ENCODE results near the gene DNLZ. TPM values are rescaled to one million over a fixed set of nuclear protein-coding genes. Genes with fewer than 3 reads are reported as not detected.
A peak's percentile ranks its signal among the peaks of the same experiment; 100 is the strongest.

The DNLZ gene
- total RNA-seq, 2 donors from 2014 or later, result 24.1 to 31.3 TPM

DNA sequence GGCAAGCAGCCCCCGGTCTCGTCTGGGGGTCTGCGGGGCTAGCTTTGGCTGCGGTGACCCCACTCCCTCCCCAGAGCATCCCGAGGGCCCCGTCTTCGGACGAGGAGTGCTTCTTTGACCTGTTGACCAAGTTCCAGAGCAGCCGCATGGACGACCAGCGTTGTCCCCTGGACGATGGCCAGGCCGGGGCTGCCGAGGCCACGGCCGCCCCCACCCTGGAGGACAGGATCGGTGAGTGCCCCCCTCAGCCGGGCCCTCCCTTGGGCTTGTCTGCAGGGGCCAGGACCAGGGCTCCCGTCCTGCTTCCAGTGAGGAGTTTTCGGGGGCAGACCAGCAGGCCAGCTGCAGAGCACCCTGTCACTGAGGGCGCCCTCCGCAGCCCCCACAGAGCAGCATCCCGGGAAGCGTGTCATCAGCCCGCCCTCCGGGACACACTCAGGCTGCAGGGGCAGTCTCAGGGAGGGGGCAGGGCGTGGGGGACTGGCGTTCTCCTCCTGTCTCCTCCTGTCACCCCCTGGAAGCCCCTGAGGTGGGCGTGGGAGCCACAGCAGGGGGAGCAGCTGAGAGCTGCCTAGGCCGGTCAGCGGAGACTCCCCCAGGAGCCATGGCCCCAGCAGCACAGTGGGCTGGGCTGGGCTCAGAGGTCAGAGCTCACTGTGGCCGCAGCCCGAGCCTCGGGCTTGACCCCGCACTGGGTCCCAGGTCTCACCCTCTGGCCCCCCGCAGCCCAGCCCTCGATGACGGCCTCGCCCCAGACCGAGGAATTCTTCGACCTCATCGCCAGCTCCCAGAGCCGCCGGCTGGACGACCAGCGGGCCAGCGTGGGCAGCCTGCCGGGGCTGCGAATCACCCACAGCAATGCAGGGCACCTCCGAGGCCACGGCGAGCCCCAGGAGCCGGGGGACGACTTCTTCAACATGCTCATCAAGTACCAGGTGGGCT, 7.7 kb downstream of the DNLZ start:
- intact Hi-C loops (cut with DNase I), result no loop called here
- Histone ChIP-seq H3K27ac (no peak overlapping the region), H3K4me1 (peaks cover 5% of the 10 kb centered on the region), H3K9me3 (no peaks in the 10 kb centered on the region), H3K27me3 (no peaks in the 10 kb centered on the region), H3K36me3 (replicated peaks in 1 of 2; ENCODE audit: insufficient read depth in 1 of 2, low read depth in 2 of 2) (no peaks in the 10 kb centered on the region), H3K4me3 (no peak overlapping the region)
- ATAC-seq (no peak), DNase-seq (no peak)
- WGBS, 2 donors, result 83 to 93% methylated on average over 3 to 53 of the region's 54 CpGs
- TF ChIP-seq POLR2A (IDR thresholded peaks at IDR 0.05) (no peak), CTCF (IDR thresholded peaks at IDR 0.05) (no peak)

DNA sequence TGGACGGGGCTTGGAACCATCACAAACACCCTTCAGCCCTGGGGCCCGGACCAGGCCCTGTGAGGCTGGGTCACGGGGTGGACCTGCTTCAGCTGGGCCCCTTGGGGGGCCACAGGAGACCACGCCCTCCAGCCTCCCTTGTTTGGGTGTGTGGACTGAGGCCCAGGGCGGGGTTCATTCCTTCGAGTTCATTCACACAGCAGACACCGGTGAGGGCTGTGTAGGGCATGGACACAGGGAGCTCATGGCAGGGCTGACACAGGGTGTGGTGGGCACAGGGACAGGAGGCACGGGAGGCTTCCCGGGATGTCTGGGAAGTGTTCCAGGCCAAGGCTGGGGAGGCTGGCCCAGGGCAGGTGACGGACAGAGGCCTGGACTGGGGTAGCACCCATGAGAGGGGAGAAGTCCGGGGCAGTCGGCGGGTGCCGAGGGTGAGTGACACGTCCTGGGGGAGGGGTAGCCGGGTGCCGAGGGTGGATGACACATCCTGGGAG, 8.9 kb downstream of the DNLZ start:
- ATAC-seq, result peak; percentile 13

GRCh38 chr9:136353757-136354488, 9.6 kb downstream of the DNLZ start:
- 73% methylated on average over 11 of the region's 13 CpGs; no CpG with 5 or more reads in 1 of the 2 donors for WGBS, 2 donors
- H3K27ac ChIP-seq, result no peak overlapping the region
- H3K36me3 ChIP-seq (replicated peaks in 1 of 2; ENCODE audit: insufficient read depth in 1 of 2, low read depth in 2 of 2), result no peaks in the 10 kb centered on the region
- peaks cover 5% of the 10 kb centered on the region for H3K4me1 ChIP-seq
- DNase-seq (no peak), ATAC-seq (no peak)
- no peaks in the 10 kb centered on the region for H3K27me3 ChIP-seq
- intact Hi-C loops (cut with DNase I), result no loop called here
- H3K4me3 ChIP-seq, result no peak overlapping the region
- TF ChIP-seq POLR2A (IDR thresholded peaks at IDR 0.05), result no peak
- TF ChIP-seq CTCF (IDR thresholded peaks at IDR 0.05), result no peak
- no peaks in the 10 kb centered on the region for H3K9me3 ChIP-seq

More for the DNA sequence above, 8.9 kb downstream of the DNLZ start:
- H3K4me1 ChIP-seq, result peaks cover 5% of the 10 kb centered on the region
- no peaks in the 10 kb centered on the region for H3K9me3 ChIP-seq
- WGBS, 2 donors, result 42 to 50% methylated on average over 5 to 9 of the region's 17 CpGs
- intact Hi-C loops (cut with DNase I), result no loop called here
- H3K36me3 ChIP-seq (replicated peaks in 1 of 2; ENCODE audit: insufficient read depth in 1 of 2, low read depth in 2 of 2), result no peaks in the 10 kb centered on the region
- no peak overlapping the region for H3K27ac ChIP-seq
- TF ChIP-seq POLR2A (IDR thresholded peaks at IDR 0.05), result no peak
- no peak for TF ChIP-seq CTCF (IDR thresholded peaks at IDR 0.05)
- DNase-seq, result peak in 1 of 4 donors; percentile 69
- no peaks in the 10 kb centered on the region for H3K27me3 ChIP-seq
- H3K4me3 ChIP-seq, result no peak overlapping the region

GRCh38 chr9:136353088-136353487, 10.5 kb downstream of the DNLZ start:
- DNase-seq, result no peak
- TF ChIP-seq CTCF (IDR thresholded peaks at IDR 0.05), result no peak
- no peak for TF ChIP-seq POLR2A (IDR thresholded peaks at IDR 0.05)
- no peaks in the 10 kb centered on the region for H3K36me3 ChIP-seq (replicated peaks in 1 of 2; ENCODE audit: insufficient read depth in 1 of 2, low read depth in 2 of 2)
- ATAC-seq, result no peak
- no peaks in the 10 kb centered on the region for H3K9me3 ChIP-seq
- no peak overlapping the region for H3K27ac ChIP-seq
- peaks cover 5% of the 10 kb centered on the region for H3K4me1 ChIP-seq
- H3K4me3 ChIP-seq, result no peak overlapping the region
- intact Hi-C loops (cut with DNase I), result no loop called here
- 85 to 91% methylated on average over 7 to 10 of the region's 11 CpGs for WGBS, 2 donors
- no peaks in the 10 kb centered on the region for H3K27me3 ChIP-seq
